GM18498 (cell line): ENCODE measurements around the gene PRKCSH.
A peak's percentile ranks its signal among the peaks of the same experiment; 100 is the strongest.
"Not testable (repeated sequence)": the region's sequence is repeated elsewhere in the genome, so short reads cannot be mapped to it uniquely, and the experiment has no call there.

Experiments
- ATAC-seq: cut with Tn5 transposase; IDR thresholded peaks from one replicate; pipeline ENCODE4 v1.9.1; 2021; ENCODE audit warnings: mild to moderate bottlenecking, moderate library complexity; ENCODE audit not compliant: unreplicated experiment

PRKCSH gene

GRCh38 chr19:11435057-11435832 is at the start of gene PRKCSH, which contains the start of gene ODAD3:
TSS of gene PRKCSH (plus strand) at chr19:11435635. CDS start at chr19:11436118, 483 bp downstream.
TSS of gene ODAD3 (minus strand) at chr19:11435121. CDS start at chr19:11435016, 105 bp downstream.
- ATAC-seq: peak; percentile 89

GRCh38 chr19:11387162-11388034 is 48.0 kb upstream of the PRKCSH start:
- ATAC-seq: no peak

GRCh38 chr19:11390359-11390758 is 45.1 kb upstream of the PRKCSH start:
- ATAC-seq: no peak

GRCh38 chr19:11390933-11391680 is 44.3 kb upstream of the PRKCSH start:
- ATAC-seq: no peak

- ATAC-seq: no peak
These were observed 38.3 kb upstream of the PRKCSH start for GRCh38 chr19:11397089-11397610.

- ATAC-seq: no peak
These were observed 35.8 kb upstream of the PRKCSH start for GRCh38 chr19:11399667-11400066.

- no peak for ATAC-seq
These were observed 34.6 kb upstream of the PRKCSH start for GRCh38 chr19:11400798-11401197.

GRCh38 chr19:11401808-11402543 is 33.5 kb upstream of the PRKCSH start:
- ATAC-seq: no peak

- no peak for ATAC-seq
These were observed 30.7 kb upstream of the PRKCSH start for GRCh38 chr19:11404588-11405222.

GRCh38 chr19:11405846-11406643 is 29.4 kb upstream of the PRKCSH start:
- no peak for ATAC-seq

- ATAC-seq: not testable (repeated sequence)
These were observed 28.7 kb upstream of the PRKCSH start for GRCh38 chr19:11406703-11407236.

GRCh38 chr19:11408591-11408990 is 26.8 kb upstream of the PRKCSH start:
- no peak for ATAC-seq

- no peak for ATAC-seq
These were observed 24.8 kb upstream of the PRKCSH start for GRCh38 chr19:11410682-11411081.

GRCh38 chr19:11414544-11414943 is 20.9 kb upstream of the PRKCSH start:
- ATAC-seq: no peak

- no peak for ATAC-seq
These were observed 18.9 kb upstream of the PRKCSH start for GRCh38 chr19:11416346-11417052.

GRCh38 chr19:11418094-11418548 is 17.3 kb upstream of the PRKCSH start:
- ATAC-seq: no peak

GRCh38 chr19:11418549-11419506 is 16.6 kb upstream of the PRKCSH start, which contains the start of gene RGL3:
TSS of gene RGL3 (minus strand) at chr19:11419314. CDS start at chr19:11419278, 36 bp downstream.
- ATAC-seq: no peak
